Thoracic aorta (tissue), 2 donors: ENCODE measurements around the gene TYW1. TPM values are rescaled to one million over a fixed set of nuclear protein-coding genes. Genes with fewer than 3 reads are reported as not detected.
"Not testable (repeated sequence)": the region's sequence is repeated elsewhere in the genome, so short reads cannot be mapped to it uniquely, and the experiment has no call there.

Experiments used
- ATAC-seq: fragments of 150-250 bp; one replicate; pipeline ENCODE4 v1.8.0; 2017; ENCODE audit warnings: low read depth; ENCODE audit not compliant: insufficient number of reproducible peaks, low FRiP score
- DNase-seq: peaks from one replicate; pipeline ENCODE4 v3.0.0-alpha.2; 2020; ENCODE audit warnings: low spot score
- H3K27ac ChIP-seq, 2 donors: fragments of 200-600 bp; sonication (generic); 1 replicate in 1 of 2; 2 replicates in 1 of 2; pipeline ENCODE4 v1.5.1; 2016; ENCODE audit warnings: mild to moderate bottlenecking in 2 of 2, moderate library complexity in 2 of 2
- H3K27me3 ChIP-seq: fragments of 200-600 bp; sonication (generic); replicated peaks from 2 replicates; pipeline ENCODE4 v1.6.0; 2016; ENCODE audit warnings: mild to moderate bottlenecking; ENCODE audit not compliant: insufficient read depth
- H3K36me3 ChIP-seq: fragments of 200-600 bp; sonication (generic); one replicate; pipeline ENCODE4 v1.5.1; 2016
- H3K4me1 ChIP-seq, 2 donors: fragments of 200-600 bp; sonication (generic); 1 replicate in 1 of 2; 2 replicates in 1 of 2; pipeline versions ENCODE4 v1.5.1 to v1.6.0; 2016; ENCODE audit warnings: low read depth in 2 of 2, mild to moderate bottlenecking in 1 of 2; ENCODE audit not compliant: control insufficient read depth in 1 of 2
- H3K4me3 ChIP-seq: fragments of 200-600 bp; sonication (generic); 2 replicates; pipeline ENCODE4 v1.5.1; 2016; ENCODE audit warnings: mild to moderate bottlenecking
- H3K9me3 ChIP-seq: fragments of 200-600 bp; sonication (generic); 2 replicates; pipeline ENCODE4 v1.5.1; 2016
- CTCF ChIP-seq: fragments of 200-600 bp; sonication (generic); IDR thresholded peaks from one replicate; pipeline ENCODE4 v1.5.1; 2019; ENCODE audit warnings: antibody characterized with exemption
- total RNA-seq, 2 donors: library from RNA; depleted of rRNA; stranded (reverse); fragments of >200 nt; gene quantifications; one replicate each; pipeline versions ENCODE4 v1.1.0 to v1.2.3, GENCODE V29; 2016

The TYW1 gene
- total RNA-seq, 2 donors from 2014 or later: 64.3 to 91.0 TPM

DNA sequence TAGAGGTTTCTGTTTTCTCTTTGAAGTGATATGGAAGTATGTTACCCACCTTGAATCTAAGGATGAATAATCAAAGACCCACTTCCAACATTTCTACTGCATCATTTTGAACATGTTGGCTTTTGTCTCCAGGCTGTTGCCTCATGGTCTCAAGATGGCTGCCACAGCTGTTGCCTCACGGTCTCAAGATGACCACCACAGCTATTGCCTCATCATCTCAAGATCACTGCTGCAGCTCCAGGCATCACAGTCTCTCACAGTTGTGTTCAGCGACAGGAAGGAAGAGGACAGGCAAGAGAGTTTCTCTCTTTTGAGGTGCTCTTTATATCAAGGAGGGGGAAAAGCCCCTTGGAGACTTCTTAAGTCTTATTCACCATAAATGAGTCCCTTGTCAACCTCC is 267.4 kb downstream of the TYW1 start:
- not testable (repeated sequence) for DNase-seq, ATAC-seq

GRCh38 chr7:67266070-67266469 is 269.4 kb downstream of the TYW1 start:
- H3K36me3 ChIP-seq, H3K4me3 ChIP-seq, H3K27me3 ChIP-seq, ATAC-seq, H3K4me1 ChIP-seq, H3K27ac ChIP-seq, DNase-seq, H3K9me3 ChIP-seq: not testable (repeated sequence)

More for the DNA sequence above, 267.4 kb downstream of the TYW1 start:
- not testable (repeated sequence) for H3K9me3 ChIP-seq, H3K27ac ChIP-seq, H3K27me3 ChIP-seq, H3K4me1 ChIP-seq, H3K36me3 ChIP-seq, H3K4me3 ChIP-seq

- no peak for TF ChIP-seq CTCF
- Histone ChIP-seq H3K9me3 (no peaks in the 10 kb centered on the region), H3K27me3 (no peaks in the 10 kb centered on the region), H3K4me1 (no peaks in the 10 kb centered on the region), H3K4me3 (no peak overlapping the region), H3K27ac (no peak overlapping the region), H3K36me3 (no peaks in the 10 kb centered on the region)
- ATAC-seq (no peak), DNase-seq (no peak)
These were observed 271.3 kb downstream of the TYW1 start for GRCh38 chr7:67267914-67268313.

DNA sequence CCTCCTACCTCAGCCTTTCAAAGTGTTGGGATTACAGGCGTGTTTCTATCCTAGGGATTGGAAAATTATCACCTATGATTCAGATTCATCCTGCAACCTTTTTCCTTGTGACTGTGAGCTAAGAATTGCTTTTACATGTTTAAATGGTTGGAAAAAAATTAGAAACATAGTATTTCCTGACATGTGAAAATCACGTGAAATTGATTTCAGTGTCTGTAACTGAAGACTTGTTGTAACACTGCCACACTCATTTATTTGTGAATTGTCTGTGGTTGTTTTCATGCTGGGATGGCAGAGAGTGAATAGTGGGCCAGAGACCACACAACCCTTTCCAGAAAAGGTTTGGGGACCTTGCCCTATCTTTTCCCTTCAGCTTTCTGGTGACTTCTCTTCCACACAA is 273.3 kb downstream of the TYW1 start:
- not testable (repeated sequence) for H3K27me3 ChIP-seq, H3K4me1 ChIP-seq, H3K4me3 ChIP-seq, DNase-seq, ATAC-seq, H3K9me3 ChIP-seq, H3K36me3 ChIP-seq, H3K27ac ChIP-seq

Other genes with a start within 250 kb of the TYW1 start
- 100 to 1,000 TPM; 108 to 130 TPM for gene TMEM248, start 75.6 kb upstream of the TYW1 start, total RNA-seq
- gene SBDS, start 1.2 kb upstream of the TYW1 start, total RNA-seq: 100 to 1,000 TPM; 191 to 202 TPM